Measurements from ENCODE around the gene CDC45. TPM values are rescaled to one million over a fixed set of nuclear protein-coding genes. Genes with fewer than 3 reads are reported as not detected.
"Not testable (repeated sequence)": the region's sequence is repeated elsewhere in the genome, so short reads cannot be mapped to it uniquely, and the experiment has no call there.

The CDC45 gene
- total RNA-seq, 2 experiments from 2014 or later, result 103 to 111 TPM

- intact Hi-C loops (cut with DNase I, micrococcal nuclease), result no loop called here
- peaks cover 5% of the 10 kb centered on the region for H3K4me1 Mint-ChIP-seq
- CTCF ChIA-PET, result no interaction called here
- H3K36me3 Mint-ChIP-seq (ENCODE audit: low read depth), result peaks cover 5% of the 10 kb centered on the region
- DNase-seq (no peak), ATAC-seq (no peak)
- peak overlapping the region; percentile 5 for H3K4me3 Mint-ChIP-seq
- POLR2A ChIA-PET, result no interaction called here
- peaks cover 26% of the 10 kb centered on the region for H3K27me3 Mint-ChIP-seq
- H3K9me3 Mint-ChIP-seq (ENCODE audit: low read depth), result no peaks in the 10 kb centered on the region
- no peak overlapping the region for H3K27ac Mint-ChIP-seq
Observed at GRCh38 chr22:19525116-19525660, 45.5 kb downstream of the CDC45 start.

- ChIA-PET CTCF (no interaction called here), POLR2A (no interaction called here)
- Mint-ChIP-seq H3K36me3 (ENCODE audit: low read depth) (peaks cover 2% of the 10 kb centered on the region), H3K4me3 (no peak overlapping the region), H3K27ac (no peak overlapping the region), H3K9me3 (ENCODE audit: low read depth) (no peaks in the 10 kb centered on the region), H3K4me1 (peaks cover 5% of the 10 kb centered on the region), H3K27me3 (peaks cover 26% of the 10 kb centered on the region)
- intact Hi-C loops (cut with DNase I, micrococcal nuclease), result no loop called here
- DNase-seq (no peak), ATAC-seq (no peak)
Observed at GRCh38 chr22:19525666-19526065, 45.9 kb downstream of the CDC45 start.

- DNase-seq (no peak), ATAC-seq (no peak)
- CTCF ChIA-PET, result interaction anchor here (1.2 to 1.5 kb wide), 2 partner anchors 14 to 103 kb away, joined by 3 to 9 read pairs; no protein-coding TSS in a partner anchor
- Mint-ChIP-seq H3K4me3 (no peak overlapping the region), H3K4me1 (peaks cover 5% of the 10 kb centered on the region), H3K36me3 (ENCODE audit: low read depth) (no peaks in the 10 kb centered on the region), H3K27me3 (peaks cover 26% of the 10 kb centered on the region), H3K27ac (no peak overlapping the region), H3K9me3 (ENCODE audit: low read depth) (no peaks in the 10 kb centered on the region)
- intact Hi-C loops (cut with DNase I, micrococcal nuclease), result no loop called here
- POLR2A ChIA-PET, result no interaction called here
Observed at GRCh38 chr22:19526076-19526701, 46.5 kb downstream of the CDC45 start.

- DNase-seq (no peak), ATAC-seq (no peak)
- Mint-ChIP-seq H3K4me3 (no peak overlapping the region), H3K27me3 (peaks cover 26% of the 10 kb centered on the region), H3K36me3 (ENCODE audit: low read depth) (no peaks in the 10 kb centered on the region), H3K27ac (no peak overlapping the region), H3K9me3 (ENCODE audit: low read depth) (no peaks in the 10 kb centered on the region), H3K4me1 (peaks cover 5% of the 10 kb centered on the region)
- CTCF ChIA-PET, result interaction anchor here (1.2 to 1.5 kb wide), 2 partner anchors 14 to 103 kb away, joined by 3 to 9 read pairs; no protein-coding TSS in a partner anchor
- intact Hi-C loops (cut with DNase I, micrococcal nuclease), result no loop called here
- POLR2A ChIA-PET, result no interaction called here
Observed at GRCh38 chr22:19526702-19527111, 47.0 kb downstream of the CDC45 start.

- DNase-seq (no peak), ATAC-seq (no peak)
- no peak overlapping the region for H3K27ac Mint-ChIP-seq
- POLR2A ChIA-PET, result interaction anchor here (0.6 kb wide), 1 partner anchor 11 kb away, joined by 3 read pairs; no protein-coding TSS in a partner anchor
- intact Hi-C loops (cut with DNase I, micrococcal nuclease), result no loop called here
- peaks cover 5% of the 10 kb centered on the region for H3K4me1 Mint-ChIP-seq
- CTCF ChIA-PET, result interaction anchor here (1.2 to 1.5 kb wide), 2 partner anchors 13 to 102 kb away, joined by 3 to 9 read pairs; no protein-coding TSS in a partner anchor
- H3K27me3 Mint-ChIP-seq, result peaks cover 26% of the 10 kb centered on the region
- no peak overlapping the region for H3K4me3 Mint-ChIP-seq
- no peaks in the 10 kb centered on the region for H3K36me3 Mint-ChIP-seq (ENCODE audit: low read depth)
- H3K9me3 Mint-ChIP-seq (ENCODE audit: low read depth), result no peaks in the 10 kb centered on the region
Observed at GRCh38 chr22:19527321-19527721, 47.6 kb downstream of the CDC45 start.

- Mint-ChIP-seq H3K9me3 (ENCODE audit: low read depth) (no peaks in the 10 kb centered on the region), H3K4me3 (no peak overlapping the region), H3K4me1 (peaks cover 5% of the 10 kb centered on the region), H3K27ac (no peak overlapping the region), H3K27me3 (peaks cover 23% of the 10 kb centered on the region), H3K36me3 (ENCODE audit: low read depth) (no peaks in the 10 kb centered on the region)
- intact Hi-C loops (cut with DNase I, micrococcal nuclease), result no loop called here
- ChIA-PET POLR2A (interaction anchor here (0.6 kb wide), 1 partner anchor 11 kb away, joined by 3 read pairs; no protein-coding TSS in a partner anchor), CTCF (no interaction called here)
- DNase-seq, result no peak
- no peak for ATAC-seq
Observed at GRCh38 chr22:19527861-19528417, 48.2 kb downstream of the CDC45 start.

- no peaks in the 10 kb centered on the region for H3K36me3 Mint-ChIP-seq (ENCODE audit: low read depth)
- ATAC-seq, result no peak
- no peaks in the 10 kb centered on the region for H3K9me3 Mint-ChIP-seq (ENCODE audit: low read depth)
- peaks cover 14% of the 10 kb centered on the region for H3K27me3 Mint-ChIP-seq
- DNase-seq, result no peak
- ChIA-PET POLR2A (no interaction called here), CTCF (interaction anchor here (0.7 to 1.2 kb wide), 4 partner anchors 8 to 99 kb away, joined by 4 read pairs; no protein-coding TSS in a partner anchor)
- peaks cover under 1% of the 10 kb centered on the region for H3K4me1 Mint-ChIP-seq
- H3K27ac Mint-ChIP-seq, result no peak overlapping the region
- intact Hi-C loops (cut with DNase I, micrococcal nuclease), result no loop called here
- no peak overlapping the region for H3K4me3 Mint-ChIP-seq
Observed at GRCh38 chr22:19529811-19530210, 50.1 kb downstream of the CDC45 start.

- ChIA-PET POLR2A (no interaction called here), CTCF (interaction anchor here (1.1 kb wide), 1 partner anchor 199 kb away, joined by 3 read pairs; no protein-coding TSS in a partner anchor)
- H3K4me3 Mint-ChIP-seq, result no peak overlapping the region
- ATAC-seq (no peak), DNase-seq (no peak)
- H3K27ac Mint-ChIP-seq, result no peak overlapping the region
- H3K27me3 Mint-ChIP-seq, result peaks cover 9% of the 10 kb centered on the region
- no peaks in the 10 kb centered on the region for H3K36me3 Mint-ChIP-seq (ENCODE audit: low read depth)
- H3K9me3 Mint-ChIP-seq (ENCODE audit: low read depth), result no peaks in the 10 kb centered on the region
- no peaks in the 10 kb centered on the region for H3K4me1 Mint-ChIP-seq
- intact Hi-C loops (cut with DNase I, micrococcal nuclease), result no loop called here
Observed at GRCh38 chr22:19530751-19531150, 51.0 kb downstream of the CDC45 start.

- POLR2A ChIA-PET; ATAC-seq; H3K4me1 Mint-ChIP-seq; DNase-seq; H3K36me3 Mint-ChIP-seq (ENCODE audit: low read depth); intact Hi-C loops (cut with DNase I, micrococcal nuclease); H3K27ac Mint-ChIP-seq; H3K4me3 Mint-ChIP-seq; H3K9me3 Mint-ChIP-seq (ENCODE audit: low read depth); H3K27me3 Mint-ChIP-seq: not testable (repeated sequence)
- CTCF ChIA-PET, result interaction anchor here (1.0 to 1.1 kb wide), 2 partner anchors 100 to 199 kb away, joined by 3 read pairs; no protein-coding TSS in a partner anchor
Observed at GRCh38 chr22:19531327-19531726, 51.6 kb downstream of the CDC45 start.

GRCh38 chr22:19533049-19533626 lies 53.4 kb downstream of the CDC45 start:
- no peak for ATAC-seq
- DNase-seq, result no peak
- ChIA-PET POLR2A (no interaction called here), CTCF (interaction anchor here (0.6 kb wide), 1 partner anchor 428 kb away, joined by 4 read pairs; no protein-coding TSS in a partner anchor)
- no peaks in the 10 kb centered on the region for H3K9me3 Mint-ChIP-seq (ENCODE audit: low read depth)
- no peak overlapping the region for H3K27ac Mint-ChIP-seq
- no peaks in the 10 kb centered on the region for H3K4me1 Mint-ChIP-seq
- H3K27me3 Mint-ChIP-seq, result no peaks in the 10 kb centered on the region
- H3K4me3 Mint-ChIP-seq, result no peak overlapping the region
- H3K36me3 Mint-ChIP-seq (ENCODE audit: low read depth), result no peaks in the 10 kb centered on the region
- intact Hi-C loops (cut with DNase I, micrococcal nuclease), result no loop called here

- H3K4me1 Mint-ChIP-seq, result no peaks in the 10 kb centered on the region
- H3K4me3 Mint-ChIP-seq, result no peak overlapping the region
- intact Hi-C loops (cut with DNase I, micrococcal nuclease), result no loop called here
- no peaks in the 10 kb centered on the region for H3K36me3 Mint-ChIP-seq (ENCODE audit: low read depth)
- DNase-seq, result no peak
- CTCF ChIA-PET, result no interaction called here
- POLR2A ChIA-PET, result no interaction called here
- no peaks in the 10 kb centered on the region for H3K27me3 Mint-ChIP-seq
- H3K9me3 Mint-ChIP-seq (ENCODE audit: low read depth), result no peaks in the 10 kb centered on the region
- ATAC-seq, result no peak
- no peak overlapping the region for H3K27ac Mint-ChIP-seq
Observed at GRCh38 chr22:19533857-19534256, 54.1 kb downstream of the CDC45 start.

All from activated CD4-positive, alpha-beta T cell treated with anti-CD3 and anti-CD28 coated beads for 36 hours (primary cell).